ENCODE data around the gene TP53RK. TPM values are rescaled to one million over a fixed set of nuclear protein-coding genes. Genes with fewer than 3 reads are reported as not detected.

TP53RK gene
- total and polyA plus RNA-seq, 4 donors = 4.7 to 12.8 (median 6.8) TPM

DNA sequence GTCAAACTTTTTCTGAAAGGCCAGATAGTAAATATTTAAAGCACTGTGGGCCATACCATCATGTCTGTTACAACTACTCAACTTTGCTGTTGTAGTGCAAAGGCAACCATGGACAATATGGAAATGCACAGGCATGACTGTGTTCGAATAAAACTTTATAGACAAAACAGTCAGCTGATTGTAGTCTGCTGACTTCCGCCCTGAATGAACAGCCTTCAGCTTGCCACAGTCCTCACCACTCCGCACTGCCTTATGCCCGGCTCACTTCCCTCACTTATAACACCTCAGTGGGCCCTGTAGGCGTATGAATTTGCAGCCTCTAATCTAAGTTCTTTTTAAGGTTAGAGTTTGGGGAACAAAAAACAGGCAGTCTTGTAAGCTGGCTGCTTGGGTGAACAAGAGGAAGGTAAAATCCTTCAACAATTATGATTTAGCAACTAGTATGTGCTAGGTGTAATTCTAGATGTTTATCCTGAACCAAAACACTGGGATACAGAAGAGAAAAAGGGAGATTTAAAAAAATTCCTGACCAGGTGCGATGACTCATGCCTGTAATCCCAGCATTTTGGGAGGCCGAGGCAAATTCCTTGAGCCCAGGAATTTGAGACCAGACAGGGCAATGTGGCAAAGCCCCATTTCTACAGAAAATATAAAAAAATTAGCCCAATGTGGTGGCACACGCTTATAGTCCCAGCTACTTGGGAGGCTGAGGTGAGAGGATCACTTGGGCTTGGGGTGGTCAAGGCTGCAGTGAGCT lies 13.4 kb upstream of the TP53RK start:
- no peak for DNase-seq (ENCODE audit: low spot score)
- Histone ChIP-seq H3K4me3 (ENCODE audit: low read depth in 1 of 3, low read length in 3 of 3) (no peak overlapping the region), H3K9ac (ENCODE audit: low read depth in 1 of 2, low read length in 2 of 2) (no peak overlapping the region), H3K36me3 (ENCODE audit: control insufficient read depth in 4 of 4, insufficient read depth in 3 of 4, low read depth in 1 of 4, low read length in 3 of 4) (no peaks in the 10 kb centered on the region), H3K4me1 (ENCODE audit: control insufficient read depth in 4 of 4, insufficient read depth in 4 of 4, low read length in 3 of 4) (peaks cover 3 to 43% (median 7%) of the 10 kb centered on the region in 4 donors), H3K9me3 (ENCODE audit: control insufficient read depth in 4 of 4, low read length in 3 of 4) (no peaks in the 10 kb centered on the region), H3K27me3 (ENCODE audit: control insufficient read depth in 4 of 4, insufficient read depth in 4 of 4, low read length in 3 of 4) (no peaks in the 10 kb centered on the region), H3K27ac (ENCODE audit: low read depth in 1 of 2, low read length in 2 of 2) (peak overlapping the region; percentile 63 to 77)
- TF ChIP-seq TAF1 (conservative IDR thresholded peaks at IDR 0.05) = no peak
- no peak for TF ChIP-seq JUND (IDR thresholded peaks at IDR 0.05)
- TF ChIP-seq, protein P1, sequence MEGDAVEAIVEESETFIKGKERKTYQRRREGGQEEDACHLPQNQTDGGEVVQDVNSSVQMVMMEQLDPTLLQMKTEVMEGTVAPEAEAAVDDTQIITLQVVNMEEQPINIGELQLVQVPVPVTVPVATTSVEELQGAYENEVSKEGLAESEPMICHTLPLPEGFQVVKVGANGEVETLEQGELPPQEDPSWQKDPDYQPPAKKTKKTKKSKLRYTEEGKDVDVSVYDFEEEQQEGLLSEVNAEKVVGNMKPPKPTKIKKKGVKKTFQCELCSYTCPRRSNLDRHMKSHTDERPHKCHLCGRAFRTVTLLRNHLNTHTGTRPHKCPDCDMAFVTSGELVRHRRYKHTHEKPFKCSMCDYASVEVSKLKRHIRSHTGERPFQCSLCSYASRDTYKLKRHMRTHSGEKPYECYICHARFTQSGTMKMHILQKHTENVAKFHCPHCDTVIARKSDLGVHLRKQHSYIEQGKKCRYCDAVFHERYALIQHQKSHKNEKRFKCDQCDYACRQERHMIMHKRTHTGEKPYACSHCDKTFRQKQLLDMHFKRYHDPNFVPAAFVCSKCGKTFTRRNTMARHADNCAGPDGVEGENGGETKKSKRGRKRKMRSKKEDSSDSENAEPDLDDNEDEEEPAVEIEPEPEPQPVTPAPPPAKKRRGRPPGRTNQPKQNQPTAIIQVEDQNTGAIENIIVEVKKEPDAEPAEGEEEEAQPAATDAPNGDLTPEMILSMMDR (IDR thresholded peaks at IDR 0.05; ENCODE audit: low read depth, low read length, missing input control) = no peak
- no peak for TF ChIP-seq NR2F2 (IDR thresholded peaks at IDR 0.05)
- no peak for TF ChIP-seq SP1 (IDR thresholded peaks at IDR 0.05)
- no peak for TF ChIP-seq FOXA1 (IDR thresholded peaks at IDR 0.05)
- WGBS = 96% methylated on average over 8 of the region's 8 CpGs

DNA sequence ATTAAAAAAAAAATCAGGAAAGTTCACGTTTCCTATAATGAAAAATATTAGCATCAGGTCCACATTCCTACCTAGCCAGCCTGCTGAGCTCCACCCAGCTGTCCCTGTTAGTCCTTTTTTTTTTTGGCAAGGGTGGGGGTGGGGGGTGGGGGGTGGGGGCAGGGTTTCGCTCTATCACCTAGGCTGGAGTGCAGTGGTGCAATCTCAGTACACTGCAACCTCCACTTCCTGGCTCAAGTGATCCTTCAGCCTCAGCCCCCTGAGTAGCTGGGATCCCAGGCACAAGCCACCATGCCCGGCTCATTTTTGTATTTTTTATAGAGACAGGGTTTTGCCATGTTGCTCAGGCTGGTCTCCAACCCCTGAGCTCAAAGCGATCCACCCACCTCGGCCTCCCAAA lies 12.7 kb upstream of the TP53RK start:
- Histone ChIP-seq H3K4me1 (ENCODE audit: control insufficient read depth in 4 of 4, insufficient read depth in 4 of 4, low read length in 3 of 4) (peaks cover 3 to 43% (median 7%) of the 10 kb centered on the region in 4 donors), H3K27me3 (ENCODE audit: control insufficient read depth in 4 of 4, insufficient read depth in 4 of 4, low read length in 3 of 4) (no peaks in the 10 kb centered on the region), H3K4me3 (ENCODE audit: low read depth in 1 of 3, low read length in 3 of 3) (no peak overlapping the region), H3K9ac (ENCODE audit: low read depth in 1 of 2, low read length in 2 of 2) (no peak overlapping the region), H3K27ac (ENCODE audit: low read depth in 1 of 2, low read length in 2 of 2) (peak overlapping the region; percentile 63 to 77), H3K9me3 (ENCODE audit: control insufficient read depth in 4 of 4, low read length in 3 of 4) (no peaks in the 10 kb centered on the region), H3K36me3 (ENCODE audit: control insufficient read depth in 4 of 4, insufficient read depth in 3 of 4, low read depth in 1 of 4, low read length in 3 of 4) (no peaks in the 10 kb centered on the region)
- no peak for DNase-seq (ENCODE audit: low spot score)
- 74% methylated on average over 5 of the region's 5 CpGs for WGBS
- no peak for TF ChIP-seq HNF4A (conservative IDR thresholded peaks at IDR 0.05)
- no peak for TF ChIP-seq RAD21 (IDR thresholded peaks at IDR 0.05)
- TF ChIP-seq EGR1 (IDR thresholded peaks at IDR 0.05; ENCODE audit: low read depth in 2 of 2) = no peak
- TF ChIP-seq, protein P1 (IDR thresholded peaks at IDR 0.05; ENCODE audit: low read depth, low read length, missing input control) = no peak
- TF ChIP-seq, protein P2, sequence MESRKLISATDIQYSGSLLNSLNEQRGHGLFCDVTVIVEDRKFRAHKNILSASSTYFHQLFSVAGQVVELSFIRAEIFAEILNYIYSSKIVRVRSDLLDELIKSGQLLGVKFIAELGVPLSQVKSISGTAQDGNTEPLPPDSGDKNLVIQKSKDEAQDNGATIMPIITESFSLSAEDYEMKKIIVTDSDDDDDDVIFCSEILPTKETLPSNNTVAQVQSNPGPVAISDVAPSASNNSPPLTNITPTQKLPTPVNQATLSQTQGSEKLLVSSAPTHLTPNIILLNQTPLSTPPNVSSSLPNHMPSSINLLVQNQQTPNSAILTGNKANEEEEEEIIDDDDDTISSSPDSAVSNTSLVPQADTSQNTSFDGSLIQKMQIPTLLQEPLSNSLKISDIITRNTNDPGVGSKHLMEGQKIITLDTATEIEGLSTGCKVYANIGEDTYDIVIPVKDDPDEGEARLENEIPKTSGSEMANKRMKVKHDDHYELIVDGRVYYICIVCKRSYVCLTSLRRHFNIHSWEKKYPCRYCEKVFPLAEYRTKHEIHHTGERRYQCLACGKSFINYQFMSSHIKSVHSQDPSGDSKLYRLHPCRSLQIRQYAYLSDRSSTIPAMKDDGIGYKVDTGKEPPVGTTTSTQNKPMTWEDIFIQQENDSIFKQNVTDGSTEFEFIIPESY (IDR thresholded peaks at IDR 0.05) = no peak
- TF ChIP-seq JUND (IDR thresholded peaks at IDR 0.05) = no peak
- TF ChIP-seq FOXA1 (IDR thresholded peaks at IDR 0.05) = no peak
- no peak for TF ChIP-seq SP1 (IDR thresholded peaks at IDR 0.05)
- TF ChIP-seq, protein P3, sequence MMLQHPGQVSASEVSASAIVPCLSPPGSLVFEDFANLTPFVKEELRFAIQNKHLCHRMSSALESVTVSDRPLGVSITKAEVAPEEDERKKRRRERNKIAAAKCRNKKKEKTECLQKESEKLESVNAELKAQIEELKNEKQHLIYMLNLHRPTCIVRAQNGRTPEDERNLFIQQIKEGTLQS (IDR thresholded peaks at IDR 0.05) = no peak
- no peak for TF ChIP-seq RXRA (IDR thresholded peaks at IDR 0.05)
- no peak for TF ChIP-seq FOXA2 (IDR thresholded peaks at IDR 0.05)
- TF ChIP-seq GABPA (IDR thresholded peaks at IDR 0.05 in 1 of 2, conservative IDR thresholded peaks at IDR 0.05 in 1 of 2) = no peak
- no peak for TF ChIP-seq HNF4G (IDR thresholded peaks at IDR 0.05)
- TF ChIP-seq, protein P4, sequence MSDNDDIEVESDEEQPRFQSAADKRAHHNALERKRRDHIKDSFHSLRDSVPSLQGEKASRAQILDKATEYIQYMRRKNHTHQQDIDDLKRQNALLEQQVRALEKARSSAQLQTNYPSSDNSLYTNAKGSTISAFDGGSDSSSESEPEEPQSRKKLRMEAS (IDR thresholded peaks at IDR 0.05) = no peak
- TF ChIP-seq TAF1 (conservative IDR thresholded peaks at IDR 0.05) = no peak
- no peak for TF ChIP-seq NR2F2 (IDR thresholded peaks at IDR 0.05)
- TF ChIP-seq, protein P5, sequence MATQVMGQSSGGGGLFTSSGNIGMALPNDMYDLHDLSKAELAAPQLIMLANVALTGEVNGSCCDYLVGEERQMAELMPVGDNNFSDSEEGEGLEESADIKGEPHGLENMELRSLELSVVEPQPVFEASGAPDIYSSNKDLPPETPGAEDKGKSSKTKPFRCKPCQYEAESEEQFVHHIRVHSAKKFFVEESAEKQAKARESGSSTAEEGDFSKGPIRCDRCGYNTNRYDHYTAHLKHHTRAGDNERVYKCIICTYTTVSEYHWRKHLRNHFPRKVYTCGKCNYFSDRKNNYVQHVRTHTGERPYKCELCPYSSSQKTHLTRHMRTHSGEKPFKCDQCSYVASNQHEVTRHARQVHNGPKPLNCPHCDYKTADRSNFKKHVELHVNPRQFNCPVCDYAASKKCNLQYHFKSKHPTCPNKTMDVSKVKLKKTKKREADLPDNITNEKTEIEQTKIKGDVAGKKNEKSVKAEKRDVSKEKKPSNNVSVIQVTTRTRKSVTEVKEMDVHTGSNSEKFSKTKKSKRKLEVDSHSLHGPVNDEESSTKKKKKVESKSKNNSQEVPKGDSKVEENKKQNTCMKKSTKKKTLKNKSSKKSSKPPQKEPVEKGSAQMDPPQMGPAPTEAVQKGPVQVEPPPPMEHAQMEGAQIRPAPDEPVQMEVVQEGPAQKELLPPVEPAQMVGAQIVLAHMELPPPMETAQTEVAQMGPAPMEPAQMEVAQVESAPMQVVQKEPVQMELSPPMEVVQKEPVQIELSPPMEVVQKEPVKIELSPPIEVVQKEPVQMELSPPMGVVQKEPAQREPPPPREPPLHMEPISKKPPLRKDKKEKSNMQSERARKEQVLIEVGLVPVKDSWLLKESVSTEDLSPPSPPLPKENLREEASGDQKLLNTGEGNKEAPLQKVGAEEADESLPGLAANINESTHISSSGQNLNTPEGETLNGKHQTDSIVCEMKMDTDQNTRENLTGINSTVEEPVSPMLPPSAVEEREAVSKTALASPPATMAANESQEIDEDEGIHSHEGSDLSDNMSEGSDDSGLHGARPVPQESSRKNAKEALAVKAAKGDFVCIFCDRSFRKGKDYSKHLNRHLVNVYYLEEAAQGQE (IDR thresholded peaks at IDR 0.05) = no peak
- TF ChIP-seq YY1 (IDR thresholded peaks at IDR 0.05) = no peak
